GM21447 (cell line): Measurements from ENCODE around the gene PYGM.
"Not testable (repeated sequence)": the region's sequence is repeated elsewhere in the genome, so short reads cannot be mapped to it uniquely, and the experiment has no call there.

Experiments used
- ATAC-seq: cut with Tn5 transposase; IDR thresholded peaks from one replicate; pipeline ENCODE4 v1.9.1; 2021; ENCODE audit not compliant: unreplicated experiment

Gene PYGM

DNA sequence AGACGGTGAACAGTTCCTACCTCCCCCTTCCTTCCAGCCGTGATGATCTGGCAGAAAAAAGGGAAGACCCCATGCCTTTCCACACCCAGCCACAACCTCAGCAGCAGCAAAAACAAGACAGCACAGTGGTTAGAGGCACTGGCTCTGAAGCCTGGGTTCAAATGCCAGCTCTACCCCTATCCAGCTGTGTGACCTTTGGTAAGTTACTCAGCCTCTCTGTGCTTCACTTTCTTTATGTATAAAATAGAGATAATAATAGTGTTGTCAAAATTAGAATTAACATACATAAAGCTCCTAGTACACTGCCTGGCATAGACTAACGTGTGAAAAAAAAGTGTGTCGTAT, 41.0 kb downstream of the PYGM start:
- ATAC-seq: no peak

DNA sequence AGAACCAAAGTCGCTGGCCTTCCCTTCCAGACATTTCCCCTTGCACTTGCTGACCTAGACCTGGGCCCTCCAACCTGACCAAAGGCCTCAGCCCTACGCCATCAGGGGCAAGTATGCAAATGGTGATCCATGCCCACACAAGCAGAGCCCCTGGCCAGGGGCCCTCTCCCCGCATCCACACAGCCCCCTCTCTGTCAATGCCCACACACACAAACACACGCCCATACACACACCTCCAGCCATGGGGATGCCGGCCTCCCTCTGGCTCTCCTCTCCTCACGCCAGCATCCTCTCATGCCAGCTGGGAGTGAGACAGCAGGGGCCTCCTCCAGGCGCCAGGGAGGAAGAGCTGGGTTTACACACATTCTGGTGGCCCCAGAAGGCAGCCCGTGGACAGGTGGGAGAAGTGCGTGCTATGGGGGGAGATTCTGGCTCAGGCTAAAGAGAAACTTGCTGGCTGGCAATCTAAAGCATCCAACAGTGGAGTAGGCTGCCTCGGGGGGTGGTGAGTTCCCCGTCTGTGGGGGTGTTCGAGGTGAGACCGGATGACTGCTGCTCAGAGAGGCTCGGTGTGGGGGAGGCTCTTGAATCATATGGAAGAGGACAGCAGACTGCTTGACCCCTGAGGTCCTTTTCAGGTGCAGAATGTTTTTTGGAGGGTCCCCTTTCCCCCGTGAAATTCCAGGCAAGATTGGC, 41.5 kb downstream of the PYGM start:
- no peak for ATAC-seq

DNA sequence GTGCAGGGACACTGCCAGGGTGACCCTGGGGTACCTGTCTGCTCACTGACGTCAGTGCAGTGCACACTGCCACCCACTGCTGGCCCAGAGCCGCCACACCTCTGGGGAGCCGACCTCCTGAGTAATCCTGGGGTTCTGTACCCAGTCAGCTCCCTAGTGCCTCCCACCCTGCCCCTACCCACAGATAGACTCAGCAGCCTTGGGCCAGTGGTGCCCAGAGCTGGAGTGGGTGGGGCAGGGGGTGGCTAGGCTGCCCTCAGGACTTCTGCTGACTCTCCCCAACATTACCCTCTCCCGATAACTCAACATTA, 42.6 kb downstream of the PYGM start:
- ATAC-seq: no peak

DNA sequence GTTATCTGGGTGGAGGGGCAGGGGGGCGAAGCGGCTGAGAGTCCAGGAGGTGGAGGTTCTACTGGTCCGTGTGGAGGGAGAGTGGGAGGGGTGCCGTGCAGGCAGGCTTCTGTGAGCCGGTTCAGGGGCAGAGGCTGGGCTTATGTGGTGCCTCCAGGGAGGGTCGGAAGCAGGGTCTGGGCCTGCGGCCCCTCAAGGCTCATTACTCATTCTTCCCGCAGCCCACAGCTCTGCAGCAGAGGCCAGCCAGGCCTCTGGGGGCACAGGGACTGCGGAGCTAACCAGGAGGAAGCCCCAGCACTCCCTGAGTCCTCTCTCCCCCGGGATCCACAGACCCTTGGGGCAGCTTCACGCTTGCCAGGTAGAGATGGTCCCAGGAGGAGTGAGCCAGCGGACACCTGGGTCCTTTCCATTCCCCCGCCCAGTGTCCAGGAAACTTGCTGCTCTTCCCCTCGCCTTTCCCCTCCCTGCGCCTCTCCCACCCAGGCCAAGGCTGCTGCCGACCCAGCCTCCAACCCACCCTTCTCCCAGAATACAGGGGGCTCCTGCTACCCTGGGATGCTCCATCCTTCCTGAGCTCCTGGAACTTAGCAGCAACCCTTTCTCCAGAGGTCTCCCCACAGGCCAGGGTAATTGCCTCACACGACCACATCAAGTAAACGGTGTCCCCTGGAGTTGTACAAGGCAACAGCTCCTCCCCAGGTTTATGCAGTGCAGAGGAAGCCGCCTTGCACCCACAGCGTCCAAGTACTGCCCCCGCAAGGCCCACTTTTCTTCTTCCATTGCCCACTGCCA, 43.1 kb downstream of the PYGM start:
- ATAC-seq: no peak

DNA sequence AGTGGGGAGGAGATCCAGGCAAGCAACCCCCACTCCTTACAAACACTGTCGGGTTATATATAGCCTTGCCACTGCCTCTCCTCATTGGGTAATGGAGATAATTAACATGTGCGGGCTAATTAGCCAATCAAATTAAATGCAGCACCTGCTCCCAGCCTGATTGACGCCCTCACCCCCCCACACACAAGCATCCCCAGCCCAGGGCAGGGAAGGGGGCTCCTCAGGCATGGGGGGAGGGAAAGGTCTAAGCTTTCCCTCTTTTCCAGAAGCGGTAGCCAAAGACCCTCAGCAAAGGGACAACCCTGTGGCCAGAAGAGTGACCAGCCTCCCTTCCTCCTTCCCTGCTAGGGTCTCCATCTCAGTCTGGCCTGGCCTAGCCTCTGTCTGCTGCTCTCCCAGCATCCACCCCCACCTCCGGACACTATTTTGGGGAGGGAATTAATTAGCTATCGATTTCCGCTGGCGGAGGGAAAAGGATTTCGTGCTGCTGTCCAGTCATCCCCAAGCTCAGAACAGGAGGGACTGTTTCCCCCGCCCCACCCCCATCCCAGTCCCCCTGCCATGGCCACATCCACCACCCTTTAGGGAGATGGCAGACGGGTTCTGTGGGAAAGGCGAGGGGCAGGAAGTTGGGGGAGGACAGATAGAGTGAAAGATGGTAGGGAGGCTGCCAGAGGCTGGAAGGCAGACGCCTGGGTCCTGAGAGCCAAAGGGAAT, 43.9 kb downstream of the PYGM start:
- no peak for ATAC-seq

DNA sequence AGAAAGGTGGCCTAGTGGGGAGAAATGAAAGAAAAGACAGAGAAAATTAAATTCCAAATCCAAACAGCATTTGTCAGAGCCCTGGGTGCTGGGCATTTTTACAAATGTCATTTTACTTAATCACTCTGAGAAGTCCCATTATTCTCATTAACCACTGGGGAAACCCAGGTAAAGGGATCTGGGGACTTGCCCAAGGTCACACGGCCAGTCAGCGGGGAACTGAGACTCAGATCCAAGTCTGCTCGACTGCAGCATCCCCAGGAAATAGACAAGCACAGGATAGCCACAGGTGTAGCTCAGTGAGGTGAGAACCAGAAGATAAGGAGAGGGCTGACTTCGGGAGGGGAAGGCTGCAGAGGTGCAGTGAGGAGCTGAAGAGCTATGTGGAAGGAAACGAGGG, 44.7 kb downstream of the PYGM start:
- no peak for ATAC-seq

DNA sequence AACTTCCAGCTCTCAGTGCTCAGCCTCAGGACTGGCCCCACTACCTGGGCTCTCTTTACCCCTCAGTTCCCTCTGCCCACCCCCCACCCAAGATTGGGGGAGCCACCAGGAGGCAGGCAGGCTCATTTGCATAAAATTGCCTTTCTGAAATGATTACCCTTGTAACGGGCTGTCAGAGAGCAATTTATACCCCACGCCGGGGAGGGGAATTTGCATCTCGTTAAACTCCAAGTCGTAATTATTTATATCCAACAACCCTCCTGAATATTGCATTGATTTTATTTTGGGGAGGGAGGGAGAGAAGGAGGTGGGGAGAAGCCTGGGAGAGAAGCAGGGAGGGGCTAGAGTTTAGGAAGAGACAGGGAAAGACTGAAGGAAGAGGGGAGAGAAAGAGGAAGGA, 45.1 kb downstream of the PYGM start:
- no peak for ATAC-seq

DNA sequence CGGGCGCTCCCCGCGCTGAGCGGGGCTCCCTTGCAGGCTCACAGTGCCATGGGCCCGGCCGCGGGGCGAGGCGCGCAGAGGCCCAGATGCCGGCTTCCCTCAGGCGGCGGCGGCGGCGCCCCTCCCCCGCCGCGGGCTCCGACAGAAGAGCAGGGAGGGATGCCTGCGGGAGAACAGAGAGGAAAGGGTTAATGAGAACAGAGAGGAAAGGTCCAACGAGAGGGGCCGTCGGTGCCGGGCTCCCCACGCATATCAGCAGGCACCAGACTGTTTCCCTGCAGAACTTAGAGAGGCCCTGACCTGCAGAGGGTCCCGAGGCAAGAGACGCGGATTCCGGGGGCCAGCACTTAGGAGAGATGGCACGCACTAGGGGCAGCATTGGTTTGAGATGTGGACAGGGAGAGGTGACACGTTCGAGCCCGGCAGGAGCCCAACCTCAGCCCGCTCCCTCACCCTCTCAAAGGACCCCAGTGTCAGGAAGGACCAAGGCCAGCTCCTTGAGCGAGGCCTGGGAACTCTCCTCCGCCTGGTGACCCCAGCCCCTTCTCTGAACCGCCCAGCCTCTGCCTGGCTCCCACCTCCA, 45.9 kb downstream of the PYGM start:
- ATAC-seq: no peak

DNA sequence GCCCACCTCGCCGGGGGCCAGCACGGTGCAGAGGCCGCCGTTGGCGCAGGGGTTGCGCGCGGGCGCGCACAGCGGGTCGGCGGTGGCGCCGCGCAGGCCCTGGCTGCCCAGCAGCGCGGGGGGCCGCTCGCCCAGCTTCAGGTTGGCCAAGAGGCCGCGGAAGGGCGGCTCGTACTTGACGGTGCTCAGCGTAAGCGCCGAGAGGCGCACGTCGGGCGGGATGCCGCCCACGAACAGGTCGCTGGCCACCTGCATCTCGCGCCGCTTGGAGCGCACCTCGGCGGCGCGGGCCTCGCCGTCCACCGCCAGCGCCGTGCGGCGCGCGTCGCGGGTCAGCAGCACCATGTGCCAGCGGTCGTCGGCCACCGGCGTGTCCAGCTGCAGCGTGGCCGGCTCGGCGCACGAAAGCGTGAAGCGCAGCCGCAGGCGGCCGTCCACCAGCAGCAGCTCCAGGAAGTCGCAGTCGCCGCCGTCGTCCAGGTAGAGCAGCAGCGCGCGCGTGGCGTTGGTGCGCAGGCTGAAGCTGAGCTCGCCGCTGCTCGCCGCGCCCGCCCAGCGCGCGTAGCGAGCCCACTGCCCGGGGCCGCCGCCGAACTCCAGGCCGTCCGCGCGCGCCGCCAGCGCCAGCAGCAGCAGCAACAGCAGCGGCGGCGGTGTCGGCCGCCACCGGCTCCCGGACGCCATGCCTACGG, 46.6 kb downstream of the PYGM start:
- ATAC-seq: no peak

DNA sequence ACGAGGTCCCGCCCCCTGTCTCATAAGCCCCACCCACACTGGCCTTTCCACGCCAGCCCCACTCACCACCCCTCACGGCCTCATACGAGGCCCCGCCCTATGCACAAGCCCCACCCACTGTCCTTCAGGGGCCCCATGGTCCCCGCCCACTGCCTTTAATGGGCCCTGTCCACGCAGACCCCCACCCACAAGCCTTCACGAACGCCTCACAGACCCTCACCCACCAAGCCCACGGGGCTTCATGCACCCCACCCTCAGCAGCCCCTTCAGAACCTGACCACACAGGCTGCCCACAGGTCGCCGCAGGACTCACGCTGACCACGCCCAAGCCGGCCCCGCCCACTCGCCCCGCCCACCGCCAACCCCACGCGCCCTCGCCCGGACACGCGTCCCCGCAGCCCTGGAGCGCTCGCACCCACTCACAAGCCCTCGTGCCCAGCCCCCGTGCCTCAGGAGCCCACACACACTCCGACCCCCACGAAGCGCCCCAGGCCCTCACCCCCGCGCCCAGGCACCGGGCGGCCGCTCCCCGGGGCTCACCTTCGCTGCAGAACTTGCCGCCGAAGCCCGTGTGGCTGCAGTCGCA, 47.3 kb downstream of the PYGM start:
- ATAC-seq: no peak

DNA sequence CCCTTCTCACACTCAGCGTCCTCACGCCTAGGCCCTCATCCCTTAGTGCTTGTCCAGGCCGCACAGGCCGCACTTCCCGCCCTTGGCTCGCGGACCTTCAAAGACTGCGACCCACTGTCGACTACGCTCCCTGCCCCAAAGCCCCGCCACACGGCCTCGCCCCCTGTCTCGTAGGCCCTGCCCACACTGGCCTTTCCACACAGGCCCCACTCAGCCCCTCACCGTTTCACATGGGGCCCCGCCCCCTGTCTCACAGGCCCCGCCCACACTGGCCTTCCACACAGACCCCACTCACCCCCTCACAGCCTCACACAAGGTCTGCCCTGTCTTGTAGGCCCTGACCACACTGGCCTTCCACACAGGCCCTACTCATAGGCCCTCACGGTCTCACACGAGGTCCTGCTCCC, 47.8 kb downstream of the PYGM start:
- ATAC-seq: no peak

DNA sequence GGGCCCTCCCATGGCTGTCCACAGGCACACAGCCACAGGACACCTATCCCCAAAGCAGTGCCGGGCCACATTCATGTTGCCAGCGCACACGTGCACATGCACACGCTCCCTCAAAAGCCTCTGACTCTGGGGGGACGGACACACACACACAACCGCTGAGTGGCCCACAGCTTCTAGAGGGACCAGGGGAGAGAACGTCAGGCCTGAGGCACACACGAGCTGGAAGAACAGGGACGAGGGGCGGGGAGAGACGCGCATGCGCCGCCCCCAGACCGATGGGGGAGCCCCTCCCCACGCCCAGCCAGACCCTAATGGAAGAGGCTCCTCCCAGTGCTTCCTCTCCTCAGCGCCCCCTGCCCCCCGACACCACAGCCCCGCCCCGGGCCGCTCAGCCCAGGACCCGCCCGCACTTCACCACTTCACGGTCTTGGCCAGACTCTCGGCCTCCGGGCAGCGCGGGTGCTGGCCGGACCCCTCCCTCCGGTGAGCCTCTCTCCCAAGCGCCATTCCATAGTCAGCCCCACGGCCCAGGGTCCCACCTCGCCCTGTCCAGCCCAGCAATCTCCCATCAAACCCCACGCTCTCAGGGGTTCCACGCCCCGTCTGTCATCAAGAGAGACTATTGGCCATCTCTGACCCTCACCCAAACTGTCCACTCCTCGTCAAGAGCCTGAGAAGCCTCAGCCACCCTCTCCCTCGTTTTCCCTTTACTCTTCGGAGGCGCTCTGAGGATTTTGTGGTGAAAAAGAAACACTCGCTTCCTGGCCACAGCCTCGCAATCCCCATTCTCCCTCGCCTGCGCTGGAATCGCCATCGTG, 48.4 kb downstream of the PYGM start:
- ATAC-seq: no peak

DNA sequence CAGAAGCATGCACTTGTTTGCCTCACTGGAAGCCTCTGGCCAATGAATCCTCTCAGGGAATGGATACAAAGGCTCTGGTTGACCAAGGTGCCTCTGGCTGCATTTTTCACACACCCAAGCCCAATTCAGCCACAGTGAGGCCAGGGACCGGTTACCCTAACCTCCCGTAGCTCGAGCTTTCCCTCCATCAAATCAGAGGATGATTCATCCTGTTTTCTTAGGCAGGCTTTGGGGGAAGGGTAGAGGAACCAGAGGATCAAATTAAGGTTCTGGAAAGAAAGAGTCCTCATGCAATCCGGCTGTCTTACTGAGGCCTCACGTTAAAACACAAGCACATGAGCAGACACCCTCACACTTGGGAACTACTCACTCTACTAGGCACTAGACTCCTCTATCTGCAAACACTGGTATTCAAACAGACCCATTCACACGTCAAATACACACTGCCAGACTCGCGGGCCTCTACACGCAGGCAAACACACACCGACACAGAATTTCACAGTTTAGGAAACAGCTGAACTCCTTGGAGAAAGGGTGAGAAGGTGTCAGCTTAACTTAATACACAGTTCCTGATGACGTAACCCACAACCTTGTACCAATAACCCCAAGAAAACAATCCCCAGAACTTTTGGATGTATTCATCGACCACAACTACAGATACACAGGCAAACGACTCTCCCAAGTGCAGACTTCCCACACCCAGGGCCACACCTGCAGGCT, 49.2 kb downstream of the PYGM start:
- no peak for ATAC-seq

DNA sequence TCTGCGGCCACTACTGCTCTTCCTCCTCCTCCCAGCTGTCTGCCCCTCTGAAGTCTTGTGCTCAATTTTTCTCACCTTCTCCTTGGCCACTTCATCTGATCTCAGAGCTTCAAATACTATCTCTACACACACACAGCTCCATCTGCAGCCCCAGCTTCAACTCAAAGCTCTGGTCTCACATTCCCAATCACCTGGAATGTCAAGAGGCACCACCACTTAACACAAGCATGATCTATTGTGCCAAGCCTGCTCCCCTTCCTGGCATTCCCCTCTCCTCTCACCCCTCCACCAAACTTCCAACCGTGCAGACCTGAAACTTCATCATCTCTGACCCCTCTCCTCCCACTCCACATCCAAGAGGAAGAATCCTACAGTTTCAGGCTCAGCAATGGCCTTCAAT, 54.3 kb downstream of the PYGM start:
- no peak for ATAC-seq

DNA sequence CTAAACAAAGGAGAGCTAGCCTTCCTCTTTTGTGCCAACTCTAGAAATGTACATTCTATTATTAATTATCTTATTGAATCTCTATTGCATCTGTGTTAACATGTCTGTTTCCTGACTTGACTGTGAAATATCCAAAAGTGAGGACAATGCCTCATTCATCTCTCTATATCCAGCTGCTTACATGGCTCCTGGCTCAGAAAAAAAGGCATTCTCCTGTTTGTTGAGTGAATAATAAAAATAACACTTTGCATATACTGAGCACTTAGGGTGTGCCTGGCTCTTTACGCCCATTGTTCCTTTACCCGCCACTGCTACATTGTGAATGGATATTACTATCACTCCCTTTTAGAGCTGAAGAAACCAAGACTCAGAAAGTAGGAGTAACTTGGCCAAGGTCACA, 56.7 kb downstream of the PYGM start:
- no peak for ATAC-seq

DNA sequence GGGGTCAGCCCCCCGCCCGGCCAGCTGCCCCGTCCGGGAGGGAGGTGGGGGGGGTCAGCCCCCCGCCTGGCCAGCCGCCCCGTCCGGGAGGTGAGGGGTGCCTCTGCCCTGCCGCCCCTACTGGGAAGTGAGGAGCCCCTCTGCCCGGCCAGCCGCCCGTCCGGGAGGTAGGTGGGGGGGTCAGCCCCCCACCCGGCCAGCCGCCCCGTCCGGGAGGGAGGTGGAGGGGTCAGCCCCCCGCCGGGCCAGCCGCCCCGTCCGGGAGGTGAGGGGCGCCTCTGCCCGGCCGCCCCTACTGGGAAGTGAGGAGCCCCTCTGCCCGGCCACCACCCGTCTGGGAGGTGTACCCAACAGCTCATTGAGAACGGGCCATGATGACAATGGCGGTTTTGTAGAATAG, 57.8 kb downstream of the PYGM start:
- not testable (repeated sequence) for ATAC-seq

DNA sequence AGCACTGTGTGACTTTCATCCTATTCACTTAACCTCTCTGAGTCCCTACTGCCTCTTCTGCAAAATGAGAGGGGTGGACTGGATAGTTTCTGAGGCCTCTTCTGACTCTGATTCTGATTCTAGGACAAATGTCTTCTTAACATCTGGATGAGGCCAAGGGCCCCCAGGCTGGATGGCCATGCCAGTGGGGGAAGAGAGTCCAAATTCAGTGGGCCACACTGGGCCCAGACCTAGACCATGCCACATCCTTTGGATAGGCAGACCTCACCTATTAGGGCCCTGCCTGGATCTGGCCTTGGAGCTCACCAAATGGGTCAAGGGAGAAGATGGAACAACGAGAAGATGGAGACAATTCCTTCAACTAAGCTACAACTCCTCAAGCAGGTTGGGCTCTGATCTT, 61.3 kb downstream of the PYGM start:
- no peak for ATAC-seq

DNA sequence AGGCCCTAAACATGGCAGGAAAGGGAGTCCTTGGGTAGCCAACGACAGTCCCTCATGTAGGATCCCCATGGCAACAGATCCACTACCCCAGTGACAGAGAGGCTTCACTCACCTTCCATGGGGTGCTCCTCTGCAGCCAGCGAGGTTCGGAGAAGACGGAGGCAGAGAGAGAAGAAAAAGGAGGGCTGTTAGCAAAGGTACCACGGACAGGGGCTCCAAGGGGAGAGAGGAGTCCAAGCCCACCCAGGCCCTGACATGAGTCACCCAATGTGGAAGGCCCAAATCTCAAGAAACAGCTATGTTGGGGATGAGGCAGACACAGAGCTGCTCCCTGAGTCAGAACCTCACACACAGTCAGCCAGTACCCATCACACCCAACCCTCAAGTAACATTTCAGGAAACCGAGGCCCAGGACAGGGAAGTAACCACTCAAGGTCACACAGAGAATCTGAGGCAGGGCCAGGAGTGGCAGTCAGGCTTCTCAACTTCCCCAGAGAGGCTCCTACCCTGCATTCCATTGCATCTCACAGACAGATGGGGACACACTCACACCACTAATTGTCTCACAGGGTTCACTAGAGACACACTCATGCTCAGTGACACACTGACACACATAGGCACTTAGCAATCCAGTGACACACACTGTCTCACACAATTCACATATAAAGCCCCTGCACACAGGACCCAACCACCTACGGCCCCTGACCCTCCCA, 62.0 kb downstream of the PYGM start:
- no peak for ATAC-seq
